HL-60 (cell line): ENCODE measurements around the gene SORCS1.

ENCODE experiments used
- DNase-seq, 2 experiments: peaks; one replicate each; pipeline ENCODE4 v3.0.0-alpha.2; 2010 to 2020; ENCODE audit warnings: low read depth in 1 of 2, low spot score in 1 of 2
- H3K27ac ChIP-seq: fragments of 250-450 bp; sonication (Bioruptor Pico); replicated peaks from 2 replicates; pipeline ENCODE4 v1.5.1; 2020; ENCODE audit warnings: mild to moderate bottlenecking, moderate library complexity
- H3K27me3 ChIP-seq: fragments of 250-450 bp; sonication (Bioruptor Pico); 2 replicates; pipeline ENCODE4 v1.5.1; 2021; ENCODE audit warnings: mild to moderate bottlenecking, moderate library complexity; ENCODE audit not compliant: insufficient read depth, poor library complexity, severe bottlenecking
- H3K4me3 ChIP-seq: replicated peaks from 2 replicates; pipeline ENCODE4 v1.5.1; 2011; ENCODE audit warnings: mild to moderate bottlenecking, control low read depth, low read length; ENCODE audit not compliant: insufficient read depth
- GABPA ChIP-seq: IDR thresholded peaks from 2 replicates; pipeline ENCODE4 v1.6.1; 2012; ENCODE audit warnings: low read depth
- POLR2AphosphoS5 ChIP-seq: IDR thresholded peaks from 2 replicates; pipeline ENCODE4 v1.6.1; 2012; ENCODE audit warnings: low read depth
- SPI1 ChIP-seq: IDR thresholded peaks from 2 replicates; pipeline ENCODE4 v1.6.1; 2012; ENCODE audit warnings: low read depth, mild to moderate bottlenecking, borderline replicate concordance
- TF ChIP-seq, protein P1 (sequence below): IDR thresholded peaks from one replicate; pipeline ENCODE4 v1.5.1; 2011; ENCODE audit warnings: low read length, control low read depth, inconsistent platforms; ENCODE audit not compliant: insufficient read depth
- TF ChIP-seq, protein P2 (sequence below): IDR thresholded peaks from 2 replicates; pipeline ENCODE4 v1.6.1; 2012; ENCODE audit warnings: low read depth; ENCODE audit not compliant: insufficient replicate concordance

Gene SORCS1

DNA sequence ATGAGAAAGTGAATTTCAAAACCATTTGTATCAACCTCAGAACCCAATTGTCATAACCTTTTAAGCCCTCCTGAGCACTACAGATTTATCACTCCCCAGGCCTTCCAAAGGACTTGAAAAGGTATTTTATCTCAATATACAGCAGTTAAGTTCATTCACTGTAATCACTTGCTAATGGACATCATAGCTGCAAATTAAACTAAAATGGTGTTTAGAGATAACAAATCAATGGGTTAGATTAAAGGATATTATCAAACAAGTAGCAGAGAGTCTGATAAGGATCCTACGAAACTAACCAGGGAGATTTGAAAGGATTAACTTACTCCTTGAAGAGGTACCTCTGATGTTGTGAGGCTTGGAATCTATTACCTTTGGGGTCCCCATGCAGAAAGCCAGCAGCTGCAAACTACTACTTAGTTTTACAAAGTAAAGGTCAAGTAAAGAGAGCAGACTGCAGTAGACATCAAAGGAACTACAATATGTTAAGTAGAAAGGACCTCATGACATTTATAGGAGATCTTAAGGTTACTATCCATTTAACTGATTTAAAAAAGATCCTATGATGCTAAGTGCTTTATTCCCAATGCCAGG, 359.4 kb downstream of the SORCS1 start:
- Histone ChIP-seq H3K27ac (no peak overlapping the region), H3K27me3 (no peaks in the 10 kb centered on the region), H3K4me3 (no peak overlapping the region)
- no peak for DNase-seq
- TF ChIP-seq GABPA (no peak), SPI1 (no peak), POLR2AphosphoS5 (no peak)
- TF ChIP-seq, protein P1, sequence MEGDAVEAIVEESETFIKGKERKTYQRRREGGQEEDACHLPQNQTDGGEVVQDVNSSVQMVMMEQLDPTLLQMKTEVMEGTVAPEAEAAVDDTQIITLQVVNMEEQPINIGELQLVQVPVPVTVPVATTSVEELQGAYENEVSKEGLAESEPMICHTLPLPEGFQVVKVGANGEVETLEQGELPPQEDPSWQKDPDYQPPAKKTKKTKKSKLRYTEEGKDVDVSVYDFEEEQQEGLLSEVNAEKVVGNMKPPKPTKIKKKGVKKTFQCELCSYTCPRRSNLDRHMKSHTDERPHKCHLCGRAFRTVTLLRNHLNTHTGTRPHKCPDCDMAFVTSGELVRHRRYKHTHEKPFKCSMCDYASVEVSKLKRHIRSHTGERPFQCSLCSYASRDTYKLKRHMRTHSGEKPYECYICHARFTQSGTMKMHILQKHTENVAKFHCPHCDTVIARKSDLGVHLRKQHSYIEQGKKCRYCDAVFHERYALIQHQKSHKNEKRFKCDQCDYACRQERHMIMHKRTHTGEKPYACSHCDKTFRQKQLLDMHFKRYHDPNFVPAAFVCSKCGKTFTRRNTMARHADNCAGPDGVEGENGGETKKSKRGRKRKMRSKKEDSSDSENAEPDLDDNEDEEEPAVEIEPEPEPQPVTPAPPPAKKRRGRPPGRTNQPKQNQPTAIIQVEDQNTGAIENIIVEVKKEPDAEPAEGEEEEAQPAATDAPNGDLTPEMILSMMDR: no peak
- TF ChIP-seq, protein P2, sequence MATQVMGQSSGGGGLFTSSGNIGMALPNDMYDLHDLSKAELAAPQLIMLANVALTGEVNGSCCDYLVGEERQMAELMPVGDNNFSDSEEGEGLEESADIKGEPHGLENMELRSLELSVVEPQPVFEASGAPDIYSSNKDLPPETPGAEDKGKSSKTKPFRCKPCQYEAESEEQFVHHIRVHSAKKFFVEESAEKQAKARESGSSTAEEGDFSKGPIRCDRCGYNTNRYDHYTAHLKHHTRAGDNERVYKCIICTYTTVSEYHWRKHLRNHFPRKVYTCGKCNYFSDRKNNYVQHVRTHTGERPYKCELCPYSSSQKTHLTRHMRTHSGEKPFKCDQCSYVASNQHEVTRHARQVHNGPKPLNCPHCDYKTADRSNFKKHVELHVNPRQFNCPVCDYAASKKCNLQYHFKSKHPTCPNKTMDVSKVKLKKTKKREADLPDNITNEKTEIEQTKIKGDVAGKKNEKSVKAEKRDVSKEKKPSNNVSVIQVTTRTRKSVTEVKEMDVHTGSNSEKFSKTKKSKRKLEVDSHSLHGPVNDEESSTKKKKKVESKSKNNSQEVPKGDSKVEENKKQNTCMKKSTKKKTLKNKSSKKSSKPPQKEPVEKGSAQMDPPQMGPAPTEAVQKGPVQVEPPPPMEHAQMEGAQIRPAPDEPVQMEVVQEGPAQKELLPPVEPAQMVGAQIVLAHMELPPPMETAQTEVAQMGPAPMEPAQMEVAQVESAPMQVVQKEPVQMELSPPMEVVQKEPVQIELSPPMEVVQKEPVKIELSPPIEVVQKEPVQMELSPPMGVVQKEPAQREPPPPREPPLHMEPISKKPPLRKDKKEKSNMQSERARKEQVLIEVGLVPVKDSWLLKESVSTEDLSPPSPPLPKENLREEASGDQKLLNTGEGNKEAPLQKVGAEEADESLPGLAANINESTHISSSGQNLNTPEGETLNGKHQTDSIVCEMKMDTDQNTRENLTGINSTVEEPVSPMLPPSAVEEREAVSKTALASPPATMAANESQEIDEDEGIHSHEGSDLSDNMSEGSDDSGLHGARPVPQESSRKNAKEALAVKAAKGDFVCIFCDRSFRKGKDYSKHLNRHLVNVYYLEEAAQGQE: no peak

DNA sequence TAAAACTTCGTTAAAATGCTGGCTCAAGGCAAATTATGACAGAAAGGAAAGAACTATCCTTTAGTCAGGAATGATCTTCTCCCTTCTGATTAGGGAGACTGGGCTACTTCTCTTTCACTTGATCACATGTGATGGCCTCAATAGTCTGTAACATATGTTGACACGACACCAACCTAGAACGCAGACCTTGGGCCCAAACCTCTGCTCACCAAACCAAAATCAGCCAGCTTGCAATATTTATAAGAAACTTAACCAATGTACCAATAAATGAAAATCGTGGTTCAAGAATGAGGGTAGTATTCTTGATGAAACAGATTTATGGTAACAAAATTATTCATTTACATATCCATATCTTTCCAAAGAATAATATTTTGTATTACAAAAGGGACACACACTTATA, 361.6 kb downstream of the SORCS1 start:
- no peak overlapping the region for H3K27ac ChIP-seq
- TF ChIP-seq, protein P1: no peak
- TF ChIP-seq POLR2AphosphoS5: no peak
- TF ChIP-seq SPI1: no peak
- TF ChIP-seq GABPA: no peak
- TF ChIP-seq, protein P2: no peak
- no peak overlapping the region for H3K4me3 ChIP-seq
- no peaks in the 10 kb centered on the region for H3K27me3 ChIP-seq
- DNase-seq: no peak

DNA sequence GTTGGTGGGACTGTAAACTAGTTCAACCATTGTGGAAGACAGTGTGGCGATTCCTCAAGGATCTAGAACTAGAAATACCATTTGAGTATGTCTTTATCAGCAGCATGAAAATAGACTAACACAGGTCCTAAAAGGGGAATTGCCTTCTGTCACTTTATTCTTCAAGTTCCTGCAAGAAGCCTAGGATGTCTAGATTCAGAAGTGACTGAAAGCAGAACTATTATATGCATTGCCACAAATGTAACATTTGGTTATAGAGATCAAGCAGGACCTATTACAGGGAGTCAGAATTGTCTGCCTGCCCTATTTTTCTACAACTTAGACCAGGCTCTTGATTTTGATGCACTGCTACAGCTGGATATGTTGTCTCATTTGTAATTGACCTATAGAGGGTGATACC, 364.7 kb downstream of the SORCS1 start:
- Histone ChIP-seq H3K27me3 (no peaks in the 10 kb centered on the region), H3K27ac (no peak overlapping the region), H3K4me3 (no peak overlapping the region)
- TF ChIP-seq, protein P1: no peak
- TF ChIP-seq, protein P2: no peak
- TF ChIP-seq POLR2AphosphoS5 (no peak), SPI1 (no peak), GABPA (no peak)
- no peak for DNase-seq
